PC-3 (cell line): ENCODE data around the gene PLPP3. TPM values are rescaled to one million over a fixed set of nuclear protein-coding genes. Genes with fewer than 3 reads are reported as not detected.

Source experiments
- ATAC-seq: fragments of 200-7000 bp; cut with Tn5 transposase; 2 replicates; pipeline ENCODE4 v1.9.1; 2020; ENCODE audit warnings: mild to moderate bottlenecking, moderate library complexity
- BruUV-seq: library from RNA; stranded (reverse); fragments of 400-500 nt; replicated peaks from 2 replicates; lab custom pipeline; 2021; lab: Mats Ljungman, UMichigan
- CTCF ChIA-PET: fragments of 300-600 bp; sonication (Branson Sonifier 250); formaldehyde crosslinking; loops from one replicate; lab custom pipeline; 2022; ENCODE audit warnings: antibody characterized with exemption; lab: Charles Lee
- POLR2A ChIA-PET: fragments of 300-600 bp; sonication (Branson Sonifier 250); formaldehyde crosslinking; loops from one replicate; lab custom pipeline; 2022; ENCODE audit warnings: antibody characterized with exemption; ENCODE audit not compliant: unreplicated experiment; lab: Charles Lee
- DNase-seq: peaks from one replicate; pipeline ENCODE4 v3.0.0-alpha.2; 2015
- H2AFZ ChIP-seq: fragments of 300-600 bp; sonication (generic); 2 replicates; pipeline ENCODE4 v1.6.0; 2016; ENCODE audit warnings: antibody characterized with exemption, low read length
- H3F3A ChIP-seq: fragments of 300-600 bp; sonication (generic); one replicate; pipeline ENCODE4 v1.6.0; 2017; ENCODE audit warnings: antibody characterized with exemption, low read length, control low read depth, mild to moderate bottlenecking; ENCODE audit not compliant: unreplicated experiment
- H3K27ac ChIP-seq: fragments of 300-600 bp; sonication (generic); 2 replicates; pipeline ENCODE4 v1.5.1; 2016; ENCODE audit warnings: mild to moderate bottlenecking, low read length
- H3K27me3 ChIP-seq: fragments of 300-600 bp; sonication (generic); 2 replicates; pipeline ENCODE4 v1.6.1; 2016; ENCODE audit warnings: low read length, mixed read lengths
- H3K36me3 ChIP-seq: fragments of 300-600 bp; sonication (generic); 2 replicates; pipeline ENCODE4 v1.6.1; 2016; ENCODE audit warnings: low read depth, mixed run types, low read length, mixed read lengths
- H3K4me1 ChIP-seq: fragments of 300-600 bp; sonication (generic); 2 replicates; pipeline ENCODE4 v1.5.1; 2016; ENCODE audit warnings: low read length; ENCODE audit not compliant: insufficient read depth
- H3K4me2 ChIP-seq: fragments of 300-600 bp; sonication (generic); 2 replicates; pipeline ENCODE4 v1.6.0; 2016; ENCODE audit warnings: low read length
- H3K4me3 ChIP-seq: fragments of 300-600 bp; sonication (generic); 2 replicates; pipeline ENCODE4 v1.5.1; 2016; ENCODE audit warnings: mild to moderate bottlenecking, low read length, mixed read lengths
- H3K79me2 ChIP-seq: fragments of 300-600 bp; sonication (generic); 2 replicates; pipeline ENCODE4 v1.6.1; 2017; ENCODE audit warnings: low read length, mixed read lengths
- H3K9ac ChIP-seq: fragments of 300-600 bp; sonication (generic); 2 replicates; pipeline ENCODE4 v1.6.0; 2016; ENCODE audit warnings: mild to moderate bottlenecking, low read length
- H3K9me2 ChIP-seq: fragments of 300-600 bp; sonication (generic); replicated peaks from 2 replicates; pipeline ENCODE4 v1.6.1; 2016; ENCODE audit warnings: mixed run types, low read length, mixed read lengths
- H3K9me3 ChIP-seq: fragments of 300-600 bp; sonication (generic); 2 replicates; pipeline ENCODE4 v1.6.1; 2016; ENCODE audit warnings: low read length, mixed read lengths
- H4K20me1 ChIP-seq: fragments of 300-600 bp; sonication (generic); 2 replicates; pipeline ENCODE4 v1.6.1; 2016; ENCODE audit warnings: low read length, mixed read lengths
- EZH2 ChIP-seq: fragments of 300-600 bp; sonication (generic); IDR thresholded peaks from one replicate; pipeline ENCODE4 v1.6.1; 2017; ENCODE audit warnings: antibody characterized with exemption, mild to moderate bottlenecking, low read length; ENCODE audit not compliant: unreplicated experiment
- EZH2phosphoT487 ChIP-seq: fragments of 300-600 bp; sonication (generic); IDR thresholded peaks from 2 replicates; pipeline ENCODE4 v1.6.1; 2018; ENCODE audit warnings: mild to moderate bottlenecking, antibody characterized with exemption, low read length, borderline replicate concordance
- intact Hi-C: fragments of 100-400 bp; cut with micrococcal nuclease; formaldehyde crosslinking; loops from 2 replicates; pipeline ENCODE4 v1.9.0; 2023
- total RNA-seq: library from RNA; depleted of rRNA; stranded (reverse); fragments of >200 nt; gene quantifications from 2 replicates; pipeline ENCODE4 v1.2.3, GENCODE V29; 2014
- TF ChIP-seq, protein P1 (sequence below): fragments of 300-600 bp; sonication (generic); conservative IDR thresholded peaks from 2 replicates; pipeline ENCODE4 v1.5.1; 2017; ENCODE audit warnings: antibody characterized with exemption, low read depth, mild to moderate bottlenecking, low read length

Gene PLPP3
- total RNA-seq, 1 experiment from 2014 or later = 41.0 TPM

DNA sequence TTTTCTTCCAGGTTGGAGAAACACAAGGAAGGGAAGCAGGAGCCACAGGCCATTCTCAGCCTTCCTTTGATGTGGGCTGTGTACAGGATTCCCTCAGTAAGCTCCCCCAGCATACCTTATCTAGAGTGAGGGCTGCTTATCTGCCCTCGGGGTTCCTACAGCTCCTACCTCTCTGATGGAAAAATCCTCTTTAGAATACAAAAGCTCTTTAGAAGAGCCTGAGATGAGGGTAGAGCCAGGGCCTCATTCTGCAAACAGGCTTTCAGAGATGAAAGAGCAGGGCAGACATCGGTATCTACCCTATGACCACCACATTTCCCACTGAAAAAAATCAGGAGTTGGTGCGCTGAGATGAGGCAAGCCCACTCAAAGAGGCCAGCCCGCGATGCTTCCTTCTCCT is 85.1 kb downstream of the PLPP3 start:
- no peaks in the 10 kb centered on the region for H3K9me2 ChIP-seq
- H3F3A ChIP-seq = no peaks in the 10 kb centered on the region
- no peaks in the 10 kb centered on the region for H4K20me1 ChIP-seq
- no peaks in the 10 kb centered on the region for H3K79me2 ChIP-seq
- H3K9ac ChIP-seq = no peak overlapping the region
- no TSS peak for BruUV-seq
- H3K4me3 ChIP-seq = no peak overlapping the region
- intact Hi-C loops = no loop called here
- no peaks in the 10 kb centered on the region for H3K4me1 ChIP-seq
- no peak for ATAC-seq
- DNase-seq = no peak
- TF ChIP-seq, protein P1, sequence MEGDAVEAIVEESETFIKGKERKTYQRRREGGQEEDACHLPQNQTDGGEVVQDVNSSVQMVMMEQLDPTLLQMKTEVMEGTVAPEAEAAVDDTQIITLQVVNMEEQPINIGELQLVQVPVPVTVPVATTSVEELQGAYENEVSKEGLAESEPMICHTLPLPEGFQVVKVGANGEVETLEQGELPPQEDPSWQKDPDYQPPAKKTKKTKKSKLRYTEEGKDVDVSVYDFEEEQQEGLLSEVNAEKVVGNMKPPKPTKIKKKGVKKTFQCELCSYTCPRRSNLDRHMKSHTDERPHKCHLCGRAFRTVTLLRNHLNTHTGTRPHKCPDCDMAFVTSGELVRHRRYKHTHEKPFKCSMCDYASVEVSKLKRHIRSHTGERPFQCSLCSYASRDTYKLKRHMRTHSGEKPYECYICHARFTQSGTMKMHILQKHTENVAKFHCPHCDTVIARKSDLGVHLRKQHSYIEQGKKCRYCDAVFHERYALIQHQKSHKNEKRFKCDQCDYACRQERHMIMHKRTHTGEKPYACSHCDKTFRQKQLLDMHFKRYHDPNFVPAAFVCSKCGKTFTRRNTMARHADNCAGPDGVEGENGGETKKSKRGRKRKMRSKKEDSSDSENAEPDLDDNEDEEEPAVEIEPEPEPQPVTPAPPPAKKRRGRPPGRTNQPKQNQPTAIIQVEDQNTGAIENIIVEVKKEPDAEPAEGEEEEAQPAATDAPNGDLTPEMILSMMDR = no peak
- TF ChIP-seq EZH2phosphoT487 = no peak
- TF ChIP-seq EZH2 = no peak
- H2AFZ ChIP-seq = no peak overlapping the region
- no peaks in the 10 kb centered on the region for H3K27me3 ChIP-seq
- no peak overlapping the region for H3K27ac ChIP-seq
- no peaks in the 10 kb centered on the region for H3K9me3 ChIP-seq
- H3K36me3 ChIP-seq = peaks cover 15% of the 10 kb centered on the region; the same call in 1 of the 2 replicates
- ChIA-PET CTCF (no interaction called here), POLR2A (no interaction called here)
- H3K4me2 ChIP-seq = no peak overlapping the region

DNA sequence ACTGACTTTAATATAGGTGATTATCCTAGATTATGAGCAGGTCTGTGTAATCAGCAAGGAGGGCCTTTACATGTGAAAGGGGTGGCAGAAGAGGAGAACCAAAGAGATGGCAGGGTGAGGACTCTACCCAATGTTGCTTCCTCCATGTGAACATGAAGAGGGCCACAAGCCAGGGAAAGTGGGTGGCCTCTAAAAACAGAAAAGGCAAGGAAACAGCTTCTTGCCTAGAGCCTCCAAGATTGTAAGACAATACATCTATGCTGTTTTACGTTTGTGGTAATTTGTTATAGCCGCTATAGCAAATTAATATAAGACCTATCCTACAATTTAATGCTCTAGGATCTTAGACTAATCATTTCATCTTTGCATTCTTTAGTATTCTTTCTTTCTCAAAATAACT is 85.5 kb downstream of the PLPP3 start:
- intact Hi-C loops = no loop called here
- CTCF ChIA-PET = no interaction called here
- no peak for DNase-seq
- Histone ChIP-seq H2AFZ (no peak overlapping the region), H3K79me2 (no peaks in the 10 kb centered on the region), H3K9me2 (no peaks in the 10 kb centered on the region), H4K20me1 (no peaks in the 10 kb centered on the region), H3K27ac (no peak overlapping the region), H3K4me2 (no peak overlapping the region), H3K36me3 (peaks cover 15% of the 10 kb centered on the region; the same call in 1 of the 2 replicates), H3K9me3 (no peaks in the 10 kb centered on the region), H3K9ac (no peak overlapping the region), H3F3A (no peaks in the 10 kb centered on the region), H3K27me3 (no peaks in the 10 kb centered on the region), H3K4me1 (no peaks in the 10 kb centered on the region), H3K4me3 (no peak overlapping the region)
- ATAC-seq = no peak
- POLR2A ChIA-PET = interaction anchor here (0.7 kb wide), 1 partner anchor 549 kb away, joined by 3 read pairs; no protein-coding TSS in a partner anchor
- no TSS peak for BruUV-seq
- TF ChIP-seq, protein P1 = no peak

DNA sequence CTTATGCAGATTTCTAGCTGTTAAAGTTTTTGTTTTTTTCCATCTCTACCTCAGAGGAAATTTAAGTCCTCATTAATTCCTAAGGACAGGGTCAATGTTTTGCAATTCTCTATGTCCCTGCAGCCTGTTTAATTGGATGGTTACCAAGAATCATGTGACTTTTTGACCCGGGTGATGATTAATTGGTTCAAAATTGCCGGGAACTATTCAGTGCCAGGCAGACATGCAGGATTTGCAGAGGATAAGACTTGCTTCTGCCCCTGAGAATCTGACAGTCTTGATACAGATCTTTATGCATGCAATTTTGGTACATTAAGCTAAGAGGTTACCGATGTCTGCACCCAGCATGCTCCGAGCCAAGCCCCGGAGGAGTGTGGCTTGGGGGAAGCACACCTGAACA is 87.9 kb downstream of the PLPP3 start:
- DNase-seq (peak; percentile 44), ATAC-seq (no peak)
- TF ChIP-seq EZH2phosphoT487 = no peak
- TF ChIP-seq, protein P1 = no peak
- no peak for TF ChIP-seq EZH2
- no peak overlapping the region for H3K4me3 ChIP-seq
- H3K9me2 ChIP-seq = no peaks in the 10 kb centered on the region
- intact Hi-C loops = no loop called here
- no peaks in the 10 kb centered on the region for H4K20me1 ChIP-seq
- H3K27me3 ChIP-seq = no peaks in the 10 kb centered on the region
- H3K4me2 ChIP-seq = no peak overlapping the region
- BruUV-seq = no TSS peak
- no peak overlapping the region for H3K27ac ChIP-seq
- no peaks in the 10 kb centered on the region for H3K9me3 ChIP-seq
- no peak overlapping the region for H2AFZ ChIP-seq
- H3K36me3 ChIP-seq = peaks cover 15% of the 10 kb centered on the region; the same call in 1 of the 2 replicates
- no peaks in the 10 kb centered on the region for H3F3A ChIP-seq
- H3K4me1 ChIP-seq = no peaks in the 10 kb centered on the region
- POLR2A ChIA-PET = no interaction called here
- no peaks in the 10 kb centered on the region for H3K79me2 ChIP-seq
- CTCF ChIA-PET = no interaction called here
- H3K9ac ChIP-seq = no peak overlapping the region
